Adrenal gland (tissue), 12 donors: ENCODE data around the gene PDLIM3. TPM values are rescaled to one million over a fixed set of nuclear protein-coding genes. Genes with fewer than 3 reads are reported as not detected.

ENCODE experiments used
- DNase-seq, 7 donors: peaks; one replicate each; pipeline ENCODE4 v3.0.0-alpha.2; 2019 to 2020
- H3K27ac ChIP-seq, 5 donors: fragments of 200-600 bp; sonication (generic) in 4 of 5; 1 replicate in 3 of 5; 2 replicates in 2 of 5; pipeline versions ENCODE4 v1.5.1 to v1.8.0; 2016 to 2020; ENCODE audit warnings: mild to moderate bottlenecking in 1 of 5
- H3K27me3 ChIP-seq: fragments of 200-600 bp; 2 replicates; pipeline ENCODE4 v1.8.0; 2021
- H3K36me3 ChIP-seq, 2 donors: fragments of 200-600 bp; replicated peaks in 1 of 2; 1 replicate in 1 of 2; 2 replicates in 1 of 2; pipeline versions ENCODE4 v1.5.1 to v1.8.0; 2018 to 2022
- H3K4me1 ChIP-seq, 2 donors: fragments of 200-600 bp; replicated peaks in 1 of 2; 1 replicate in 1 of 2; 2 replicates in 1 of 2; pipeline versions ENCODE4 v1.5.1 to v1.8.0; 2018 to 2021
- H3K4me3 ChIP-seq, 4 donors: fragments of 200-600 bp; sonication (generic) in 3 of 4; one replicate each; pipeline ENCODE4 v1.5.1; 2016 to 2018
- H3K9me3 ChIP-seq, 3 donors: fragments of 200-600 bp; sonication (generic) in 1 of 3; replicated peaks in 1 of 3; 1 replicate in 2 of 3; 2 replicates in 1 of 3; pipeline versions ENCODE4 v1.5.1 to v1.8.0; 2016 to 2021
- POLR2A ChIP-seq, 2 donors: fragments of 450-650 bp; IDR thresholded peaks; one replicate each; pipeline ENCODE4 v1.6.1; 2017; ENCODE audit warnings: antibody characterized with exemption in 2 of 2, mild to moderate bottlenecking in 2 of 2, moderate library complexity in 1 of 2
- WGBS, 4 donors: extraction: QIAGEN DNeasy Blood & Tissue Kit in 2 of 4; methylation state at CpG; one replicate each; pipeline versions ENCODE4 v1.1.5 to v1.1.7; 2013 to 2017; 5-methylcytosine and 5-hydroxymethylcytosine counted together
- intact Hi-C, 2 donors: fragments of 100-400 bp; cut with DNase I; formaldehyde crosslinking; loops; one replicate each; pipeline versions ENCODE4 v1.14.1 to v1.15.0; 2022 to 2023
- polyA plus RNA-seq, 3 donors: library from polyadenylated mRNA; stranded (reverse); fragments of 200-250 nt in 2 of 3; fragments of 350-450 nt in 1 of 3; fragmentation: Illumina TruSeq in 1 of 3; extraction: RNeasy Lipid Tissue Mini Kit (QIAGEN cat#74804) in 1 of 3; gene quantifications; one replicate each; pipeline ENCODE4 v1.2.3, GENCODE V29; 2013 to 2014
- total RNA-seq, 9 donors: library from RNA; depleted of rRNA in 4 of 9; stranded (reverse); fragments of >200 nt in 4 of 9; fragments of 120-200 nt in 1 of 9; fragmentation: NEBNext Ultra II Directional in 1 of 9; extraction: Animal tissue kit (Norgen Biotek cat#: 25700) in 1 of 9; gene quantifications; one replicate each; pipeline versions ENCODE4 v1.1.0 to v1.2.4, GENCODE V29; 2013 to 2023
- TF ChIP-seq, protein P1 (sequence below), 6 experiments: fragments of 450-650 bp in 4 of 6; fragments of 200-600 bp in 2 of 6; sonication (generic) in 1 of 6; IDR thresholded peaks; 1 replicate in 5 of 6; 2 replicates in 1 of 6; pipeline versions ENCODE4 v1.5.1 to v1.8.0; 2016 to 2021; ENCODE audit warnings: antibody characterized with exemption in 6 of 6, mild to moderate bottlenecking in 2 of 6, moderate library complexity in 1 of 6
- donor health status: healthy with polysubstance abuse.
- donor health status: Bipolar disorder and iron deficiency.
- donor health status: DM: yes; HTN: yes; CAD: no.
- donor health status: DM: no; HTN: no; CAD: no.
- donor health status: DM: no; HTN: no; CAD: no.
- donor health status: DM: yes; HTN: yes; CAD: no.

PDLIM3 gene
- total and polyA plus RNA-seq, 12 donors: 2.6 to 22.6 (median 6.4) TPM

DNA sequence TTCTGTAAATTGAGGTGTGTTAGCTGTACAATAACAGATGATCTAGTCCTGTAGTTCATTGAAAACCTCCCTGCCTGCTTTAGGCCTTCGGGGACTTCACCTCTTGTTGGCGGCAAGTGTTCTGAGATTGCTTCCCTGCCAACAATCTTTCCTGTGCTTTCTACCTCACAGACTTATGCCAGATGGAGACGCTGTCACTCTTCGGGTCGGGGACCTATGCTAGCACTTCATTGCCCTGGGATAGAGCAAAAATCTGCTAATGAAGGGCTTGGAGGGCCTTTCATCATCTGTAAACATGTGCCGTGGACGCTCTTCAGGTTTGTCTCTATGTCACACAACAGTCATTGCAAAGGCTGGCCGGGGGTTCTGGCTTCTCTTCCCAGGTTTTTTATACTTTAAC, 4.7 kb upstream of the PDLIM3 start:
- no peak for DNase-seq
- Histone ChIP-seq H3K27ac (no peak overlapping the region), H3K4me3 (no peak overlapping the region), H3K9me3 (no peaks in the 10 kb centered on the region), H3K36me3 (no peaks in the 10 kb centered on the region), H3K4me1 (peaks cover 3 to 12% of the 10 kb centered on the region in 2 donors), H3K27me3 (no peaks in the 10 kb centered on the region)
- intact Hi-C loops: no loop called here
- WGBS, 4 donors: 87 to 91% (median 89%) methylated on average over 8 of the region's 8 CpGs
- TF ChIP-seq, protein P1, sequence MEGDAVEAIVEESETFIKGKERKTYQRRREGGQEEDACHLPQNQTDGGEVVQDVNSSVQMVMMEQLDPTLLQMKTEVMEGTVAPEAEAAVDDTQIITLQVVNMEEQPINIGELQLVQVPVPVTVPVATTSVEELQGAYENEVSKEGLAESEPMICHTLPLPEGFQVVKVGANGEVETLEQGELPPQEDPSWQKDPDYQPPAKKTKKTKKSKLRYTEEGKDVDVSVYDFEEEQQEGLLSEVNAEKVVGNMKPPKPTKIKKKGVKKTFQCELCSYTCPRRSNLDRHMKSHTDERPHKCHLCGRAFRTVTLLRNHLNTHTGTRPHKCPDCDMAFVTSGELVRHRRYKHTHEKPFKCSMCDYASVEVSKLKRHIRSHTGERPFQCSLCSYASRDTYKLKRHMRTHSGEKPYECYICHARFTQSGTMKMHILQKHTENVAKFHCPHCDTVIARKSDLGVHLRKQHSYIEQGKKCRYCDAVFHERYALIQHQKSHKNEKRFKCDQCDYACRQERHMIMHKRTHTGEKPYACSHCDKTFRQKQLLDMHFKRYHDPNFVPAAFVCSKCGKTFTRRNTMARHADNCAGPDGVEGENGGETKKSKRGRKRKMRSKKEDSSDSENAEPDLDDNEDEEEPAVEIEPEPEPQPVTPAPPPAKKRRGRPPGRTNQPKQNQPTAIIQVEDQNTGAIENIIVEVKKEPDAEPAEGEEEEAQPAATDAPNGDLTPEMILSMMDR (IDR thresholded peaks at IDR 0.05): no peak
- TF ChIP-seq POLR2A (IDR thresholded peaks at IDR 0.05): no peak

GRCh38 chr4:185538806-185539205, 3.5 kb upstream of the PDLIM3 start:
- H3K36me3 ChIP-seq: no peaks in the 10 kb centered on the region
- peaks cover 8 to 20% of the 10 kb centered on the region in 2 donors for H3K4me1 ChIP-seq
- H3K27ac ChIP-seq: no peak overlapping the region
- TF ChIP-seq POLR2A (IDR thresholded peaks at IDR 0.05): no peak
- TF ChIP-seq, protein P1 (IDR thresholded peaks at IDR 0.05): no peak
- no peaks in the 10 kb centered on the region for H3K9me3 ChIP-seq
- no peaks in the 10 kb centered on the region for H3K27me3 ChIP-seq
- 48 to 73% (median 57%) methylated on average over 1 of the region's 1 CpG for WGBS, 4 donors
- no peak for DNase-seq
- H3K4me3 ChIP-seq: no peak overlapping the region
- intact Hi-C loops: no loop called here

DNA sequence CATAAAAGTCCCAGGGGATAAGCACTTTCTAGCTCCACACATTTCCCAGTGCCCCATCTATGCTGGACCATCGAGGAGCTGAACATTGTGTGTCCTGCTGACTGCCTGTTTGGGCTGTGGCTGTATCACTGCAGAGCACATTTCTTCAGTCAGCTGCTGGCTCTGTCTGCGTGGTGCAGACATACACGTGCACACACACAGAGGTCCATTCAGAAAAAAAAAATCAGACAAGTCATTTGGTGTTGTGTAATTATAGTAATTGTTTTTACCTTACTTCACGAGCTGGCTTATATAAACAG, 1.1 kb upstream of the PDLIM3 start:
- Histone ChIP-seq H3K27ac (no peak overlapping the region), H3K27me3 (no peaks in the 10 kb centered on the region), H3K9me3 (no peaks in the 10 kb centered on the region), H3K36me3 (no peaks in the 10 kb centered on the region), H3K4me3 (no peak overlapping the region), H3K4me1 (peaks cover 8 to 20% of the 10 kb centered on the region in 2 donors)
- DNase-seq: peak in 1 of 7 donors; percentile 26
- TF ChIP-seq POLR2A (IDR thresholded peaks at IDR 0.05): no peak
- TF ChIP-seq, protein P1 (IDR thresholded peaks at IDR 0.05): no peak
- intact Hi-C loops: no loop called here
- 9 to 22% (median 16%) methylated on average over 4 of the region's 4 CpGs for WGBS, 4 donors

DNA sequence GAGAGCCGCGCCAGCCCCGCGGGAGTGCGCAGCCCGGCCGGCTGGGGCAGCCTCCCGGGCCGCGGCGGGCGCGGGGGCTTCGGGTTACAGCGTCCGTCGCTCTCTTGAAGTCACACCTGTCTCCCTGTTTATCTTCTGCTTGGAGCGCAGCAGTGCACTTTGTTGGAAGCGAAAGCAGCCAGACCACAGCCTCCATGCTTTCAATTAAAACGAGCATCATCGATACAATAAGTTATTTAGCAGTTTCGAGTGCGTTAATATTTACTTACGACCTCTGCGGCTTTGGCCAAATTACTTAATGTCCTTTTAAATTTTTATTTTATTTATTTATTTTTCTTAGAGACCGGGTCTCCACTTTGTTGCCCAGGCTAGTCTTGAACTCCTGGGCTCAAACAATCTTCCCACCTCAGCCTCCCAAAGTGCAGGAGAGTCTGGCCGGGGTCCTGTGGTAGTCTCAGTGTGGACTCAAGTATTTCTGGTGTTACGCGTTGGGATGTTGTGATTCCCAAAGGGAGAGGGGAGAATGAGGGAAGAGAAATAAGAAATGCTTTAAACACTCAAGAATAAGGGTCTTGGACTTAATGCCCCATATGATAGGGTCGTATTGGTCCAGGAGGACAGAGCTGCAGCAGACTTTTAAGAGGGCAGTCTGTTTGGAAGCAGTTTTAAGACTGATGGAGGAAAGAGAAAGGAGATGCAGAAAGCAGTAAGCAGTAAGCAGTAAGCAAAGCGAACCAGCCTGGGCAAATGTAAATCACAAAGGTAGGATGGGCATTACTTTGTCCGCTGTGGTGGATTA, 504 bp upstream of the PDLIM3 start:
- Histone ChIP-seq H3K27me3 (no peaks in the 10 kb centered on the region), H3K4me3 (peak overlapping the region in 2 of 4 donors; percentile 17 to 63), H3K27ac (peak overlapping the region in 2 of 5 donors; percentile 57 to 68), H3K36me3 (no peaks in the 10 kb centered on the region), H3K9me3 (no peaks in the 10 kb centered on the region), H3K4me1 (peaks cover 8 to 20% of the 10 kb centered on the region in 2 donors)
- 10 to 23% (median 17%) methylated on average over 16 to 32 of the region's 32 CpGs for WGBS, 4 donors
- DNase-seq: peak in 1 of 7 donors; percentile 57
- no peak for TF ChIP-seq POLR2A (IDR thresholded peaks at IDR 0.05)
- TF ChIP-seq, protein P1 (IDR thresholded peaks at IDR 0.05): no peak
- intact Hi-C loops: no loop called here
